ENCODE results near the gene LAP3. TPM values are rescaled to one million over a fixed set of nuclear protein-coding genes. Genes with fewer than 3 reads are reported as not detected.

LAP3 gene
- total and polyA plus RNA-seq, 4 donors = 57.5 to 178 (median 110) TPM

- Histone ChIP-seq H3K27me3 (ENCODE audit: control insufficient read depth in 4 of 4, insufficient read depth in 4 of 4, low read length in 3 of 4) (no peaks in the 10 kb centered on the region), H3K9me3 (ENCODE audit: control insufficient read depth in 4 of 4, low read length in 3 of 4) (peaks cover 0 to 4% (median 2%) of the 10 kb centered on the region in 4 donors), H3K9ac (ENCODE audit: low read depth in 1 of 2, low read length in 2 of 2) (no peak overlapping the region), H3K4me1 (ENCODE audit: control insufficient read depth in 4 of 4, insufficient read depth in 4 of 4, low read length in 3 of 4) (no peaks in the 10 kb centered on the region), H3K36me3 (ENCODE audit: control insufficient read depth in 4 of 4, insufficient read depth in 3 of 4, low read depth in 1 of 4, low read length in 3 of 4) (no peaks in the 10 kb centered on the region), H3K27ac (ENCODE audit: low read depth in 1 of 2, low read length in 2 of 2) (no peak overlapping the region), H3K4me3 (ENCODE audit: low read depth in 1 of 3, low read length in 3 of 3) (no peak overlapping the region)
- DNase-seq (ENCODE audit: low spot score) = no peak
- 86% methylated on average over 9 of the region's 9 CpGs for WGBS
- TF ChIP-seq FOXA2 (IDR thresholded peaks at IDR 0.05) (no peak), ATF3 (IDR thresholded peaks at IDR 0.05) (no peak), HNF4G (IDR thresholded peaks at IDR 0.05) (no peak), REST (IDR thresholded peaks at IDR 0.05) (no peak), CTCF (IDR thresholded peaks at IDR 0.05; ENCODE audit: low read depth, low read length, missing input control) (no peak), NR2F2 (IDR thresholded peaks at IDR 0.05) (no peak), JUND (IDR thresholded peaks at IDR 0.05) (no peak)
These were observed 70.3 kb downstream of the LAP3 start for GRCh38 chr4:17647176-17647806.

GRCh38 chr4:17647927-17648326 lies 70.9 kb downstream of the LAP3 start:
- Histone ChIP-seq H3K27ac (ENCODE audit: low read depth in 1 of 2, low read length in 2 of 2) (no peak overlapping the region), H3K4me1 (ENCODE audit: control insufficient read depth in 4 of 4, insufficient read depth in 4 of 4, low read length in 3 of 4) (no peaks in the 10 kb centered on the region), H3K4me3 (ENCODE audit: low read depth in 1 of 3, low read length in 3 of 3) (no peak overlapping the region), H3K9ac (ENCODE audit: low read depth in 1 of 2, low read length in 2 of 2) (no peak overlapping the region), H3K9me3 (ENCODE audit: control insufficient read depth in 4 of 4, low read length in 3 of 4) (peaks cover 0 to 3% (median under 1%) of the 10 kb centered on the region in 4 donors), H3K27me3 (ENCODE audit: control insufficient read depth in 4 of 4, insufficient read depth in 4 of 4, low read length in 3 of 4) (no peaks in the 10 kb centered on the region), H3K36me3 (ENCODE audit: control insufficient read depth in 4 of 4, insufficient read depth in 3 of 4, low read depth in 1 of 4, low read length in 3 of 4) (no peaks in the 10 kb centered on the region)
- 80% methylated on average over 5 of the region's 5 CpGs for WGBS
- DNase-seq (ENCODE audit: low spot score) = no peak
- TF ChIP-seq NR2F2 (IDR thresholded peaks at IDR 0.05) = no peak
- TF ChIP-seq HNF4A (conservative IDR thresholded peaks at IDR 0.05) = no peak
- no peak for TF ChIP-seq YY1 (IDR thresholded peaks at IDR 0.05)
- no peak for TF ChIP-seq EGR1 (IDR thresholded peaks at IDR 0.05; ENCODE audit: low read depth in 2 of 2)
- TF ChIP-seq MAX (IDR thresholded peaks at IDR 0.05) = no peak
- no peak for TF ChIP-seq RAD21 (IDR thresholded peaks at IDR 0.05)
- no peak for TF ChIP-seq ATF3 (IDR thresholded peaks at IDR 0.05)
- no peak for TF ChIP-seq HNF4G (IDR thresholded peaks at IDR 0.05)
- no peak for TF ChIP-seq FOXA1 (IDR thresholded peaks at IDR 0.05)
- no peak for TF ChIP-seq SP1 (IDR thresholded peaks at IDR 0.05)
- TF ChIP-seq TAF1 (conservative IDR thresholded peaks at IDR 0.05) = no peak
- TF ChIP-seq FOXA2 (IDR thresholded peaks at IDR 0.05) = no peak
- TF ChIP-seq REST (IDR thresholded peaks at IDR 0.05) = no peak
- TF ChIP-seq RXRA (IDR thresholded peaks at IDR 0.05) = no peak
- TF ChIP-seq JUND (IDR thresholded peaks at IDR 0.05) = no peak
- TF ChIP-seq CTCF (IDR thresholded peaks at IDR 0.05; ENCODE audit: low read depth, low read length, missing input control) = no peak
- no peak for TF ChIP-seq GABPA (IDR thresholded peaks at IDR 0.05 in 1 of 2, conservative IDR thresholded peaks at IDR 0.05 in 1 of 2)
